Epithelial cell of esophagus (primary cell): ENCODE measurements around the gene NFKB1.

Source experiments
- DNase-seq: peaks from one replicate; pipeline ENCODE4 v3.0.0; 2010; ENCODE audit warnings: low read depth
- H3K4me3 ChIP-seq: 2 replicates; pipeline ENCODE4 v1.5.1; 2011; ENCODE audit warnings: mild to moderate bottlenecking, low read length, control low read depth
- TF ChIP-seq, protein P1 (sequence below): IDR thresholded peaks from 2 replicates; pipeline ENCODE4 v1.5.1; 2011; ENCODE audit warnings: low read depth, mild to moderate bottlenecking, low read length, control low read depth, inconsistent platforms; ENCODE audit not compliant: insufficient read depth; ENCODE audit errors: missing control alignments

Gene NFKB1, protein sequence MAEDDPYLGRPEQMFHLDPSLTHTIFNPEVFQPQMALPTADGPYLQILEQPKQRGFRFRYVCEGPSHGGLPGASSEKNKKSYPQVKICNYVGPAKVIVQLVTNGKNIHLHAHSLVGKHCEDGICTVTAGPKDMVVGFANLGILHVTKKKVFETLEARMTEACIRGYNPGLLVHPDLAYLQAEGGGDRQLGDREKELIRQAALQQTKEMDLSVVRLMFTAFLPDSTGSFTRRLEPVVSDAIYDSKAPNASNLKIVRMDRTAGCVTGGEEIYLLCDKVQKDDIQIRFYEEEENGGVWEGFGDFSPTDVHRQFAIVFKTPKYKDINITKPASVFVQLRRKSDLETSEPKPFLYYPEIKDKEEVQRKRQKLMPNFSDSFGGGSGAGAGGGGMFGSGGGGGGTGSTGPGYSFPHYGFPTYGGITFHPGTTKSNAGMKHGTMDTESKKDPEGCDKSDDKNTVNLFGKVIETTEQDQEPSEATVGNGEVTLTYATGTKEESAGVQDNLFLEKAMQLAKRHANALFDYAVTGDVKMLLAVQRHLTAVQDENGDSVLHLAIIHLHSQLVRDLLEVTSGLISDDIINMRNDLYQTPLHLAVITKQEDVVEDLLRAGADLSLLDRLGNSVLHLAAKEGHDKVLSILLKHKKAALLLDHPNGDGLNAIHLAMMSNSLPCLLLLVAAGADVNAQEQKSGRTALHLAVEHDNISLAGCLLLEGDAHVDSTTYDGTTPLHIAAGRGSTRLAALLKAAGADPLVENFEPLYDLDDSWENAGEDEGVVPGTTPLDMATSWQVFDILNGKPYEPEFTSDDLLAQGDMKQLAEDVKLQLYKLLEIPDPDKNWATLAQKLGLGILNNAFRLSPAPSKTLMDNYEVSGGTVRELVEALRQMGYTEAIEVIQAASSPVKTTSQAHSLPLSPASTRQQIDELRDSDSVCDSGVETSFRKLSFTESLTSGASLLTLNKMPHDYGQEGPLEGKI

DNA sequence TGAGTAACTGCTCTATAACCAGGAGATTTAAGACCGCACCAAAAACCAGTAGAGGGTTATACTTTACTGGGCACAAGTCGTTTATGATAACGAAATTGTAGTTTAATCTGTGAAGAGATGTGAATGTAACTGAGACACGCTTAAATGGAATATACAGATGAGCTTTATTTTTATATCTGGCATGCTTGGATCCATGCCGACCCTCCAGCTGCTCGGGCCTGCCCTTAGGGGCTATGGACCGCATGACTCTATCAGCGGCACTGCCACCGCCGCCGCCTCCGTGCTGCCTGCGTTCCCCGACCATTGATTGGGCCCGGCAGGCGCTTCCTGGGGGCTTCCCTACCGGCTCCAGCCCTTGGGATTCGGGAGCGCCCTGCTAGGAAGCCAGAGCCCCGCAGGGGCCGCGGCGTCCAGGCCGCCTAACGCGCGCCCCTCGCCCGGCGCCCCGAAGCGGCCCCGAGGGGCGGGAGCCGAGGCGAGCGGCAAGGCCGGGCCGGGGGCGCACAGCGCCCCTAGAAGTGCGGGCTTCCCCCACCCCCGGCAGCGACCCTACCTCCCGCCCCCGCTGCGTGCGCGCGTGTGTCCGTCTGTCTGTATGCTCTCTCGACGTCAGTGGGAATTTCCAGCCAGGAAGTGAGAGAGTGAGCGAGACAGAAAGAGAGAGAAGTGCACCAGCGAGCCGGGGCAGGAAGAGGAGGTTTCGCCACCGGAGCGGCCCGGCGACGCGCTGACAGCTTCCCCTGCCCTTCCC is at the start of gene NFKB1:
TSS of gene NFKB1 (plus strand) at position 664 of the 751 bp plus-strand sequence. CDS start 24,160 bp downstream, outside the sequence.
- TF ChIP-seq, protein P1, sequence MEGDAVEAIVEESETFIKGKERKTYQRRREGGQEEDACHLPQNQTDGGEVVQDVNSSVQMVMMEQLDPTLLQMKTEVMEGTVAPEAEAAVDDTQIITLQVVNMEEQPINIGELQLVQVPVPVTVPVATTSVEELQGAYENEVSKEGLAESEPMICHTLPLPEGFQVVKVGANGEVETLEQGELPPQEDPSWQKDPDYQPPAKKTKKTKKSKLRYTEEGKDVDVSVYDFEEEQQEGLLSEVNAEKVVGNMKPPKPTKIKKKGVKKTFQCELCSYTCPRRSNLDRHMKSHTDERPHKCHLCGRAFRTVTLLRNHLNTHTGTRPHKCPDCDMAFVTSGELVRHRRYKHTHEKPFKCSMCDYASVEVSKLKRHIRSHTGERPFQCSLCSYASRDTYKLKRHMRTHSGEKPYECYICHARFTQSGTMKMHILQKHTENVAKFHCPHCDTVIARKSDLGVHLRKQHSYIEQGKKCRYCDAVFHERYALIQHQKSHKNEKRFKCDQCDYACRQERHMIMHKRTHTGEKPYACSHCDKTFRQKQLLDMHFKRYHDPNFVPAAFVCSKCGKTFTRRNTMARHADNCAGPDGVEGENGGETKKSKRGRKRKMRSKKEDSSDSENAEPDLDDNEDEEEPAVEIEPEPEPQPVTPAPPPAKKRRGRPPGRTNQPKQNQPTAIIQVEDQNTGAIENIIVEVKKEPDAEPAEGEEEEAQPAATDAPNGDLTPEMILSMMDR, result no peak
- peak within 1 kb of the TSS; percentile 81 for H3K4me3 ChIP-seq
- DNase-seq, result peak; percentile 90

DNA sequence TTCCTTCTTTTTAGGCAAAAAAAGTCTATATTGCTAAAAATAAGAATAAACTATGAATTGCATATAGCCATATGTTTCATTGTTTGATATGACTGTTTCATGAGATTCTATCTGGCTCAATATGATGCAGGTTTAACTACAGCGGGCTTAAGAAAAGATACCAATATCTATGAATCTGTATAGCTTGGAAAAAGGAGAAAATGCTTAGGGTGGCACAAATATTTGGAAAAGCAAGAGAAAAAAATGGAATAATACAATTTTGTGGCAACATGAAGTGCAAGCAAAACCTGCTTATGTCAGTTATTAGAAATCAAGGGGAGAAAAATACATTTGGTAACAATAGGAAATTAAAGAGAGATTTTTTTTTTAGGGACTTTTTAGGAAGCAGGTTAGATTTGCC is 48.3 kb upstream of the NFKB1 start:
- H3K4me3 ChIP-seq, result no peak overlapping the region
- DNase-seq, result no peak
- TF ChIP-seq, protein P1, result no peak

DNA sequence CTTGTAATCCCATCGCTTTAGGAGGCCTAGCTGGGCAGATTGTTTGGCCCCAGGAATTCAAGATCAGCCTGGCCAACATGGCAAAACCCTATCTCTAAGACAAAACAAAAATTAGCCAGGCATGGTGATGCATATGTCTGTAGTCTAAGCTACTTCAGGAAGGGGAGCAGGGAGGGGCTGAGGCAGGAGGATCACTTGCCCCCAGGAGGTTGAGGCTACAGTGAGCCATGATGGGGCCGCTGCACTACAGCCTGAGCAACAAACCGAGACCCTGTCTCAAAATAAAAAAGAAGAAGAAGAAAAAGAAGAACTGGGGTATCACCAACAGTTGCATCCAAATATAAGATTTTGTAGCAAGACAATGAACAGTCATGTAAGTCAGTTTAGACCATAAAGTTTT is 47.3 kb upstream of the NFKB1 start:
- no peak for DNase-seq
- H3K4me3 ChIP-seq, result no peak overlapping the region
- TF ChIP-seq, protein P1, result no peak

DNA sequence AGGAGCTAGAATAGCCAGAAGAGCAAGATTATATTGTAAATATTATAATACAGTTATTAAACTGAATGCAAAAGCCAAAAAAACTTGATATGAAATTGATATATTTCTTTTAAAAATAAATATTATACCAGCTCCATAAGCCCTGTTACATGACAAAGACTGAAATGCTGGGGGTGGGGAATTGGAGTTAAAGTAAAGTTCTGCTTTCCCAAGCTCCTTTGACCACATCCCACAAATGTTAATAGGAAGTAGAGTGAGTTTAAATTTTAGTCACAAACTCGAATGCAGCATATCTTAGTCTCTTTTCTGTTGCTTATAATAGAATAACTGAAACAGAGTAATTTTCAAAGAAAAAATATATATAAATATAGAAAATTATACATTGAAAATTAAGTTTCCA is 46.9 kb upstream of the NFKB1 start:
- H3K4me3 ChIP-seq, result no peak overlapping the region
- TF ChIP-seq, protein P1, result no peak
- no peak for DNase-seq

DNA sequence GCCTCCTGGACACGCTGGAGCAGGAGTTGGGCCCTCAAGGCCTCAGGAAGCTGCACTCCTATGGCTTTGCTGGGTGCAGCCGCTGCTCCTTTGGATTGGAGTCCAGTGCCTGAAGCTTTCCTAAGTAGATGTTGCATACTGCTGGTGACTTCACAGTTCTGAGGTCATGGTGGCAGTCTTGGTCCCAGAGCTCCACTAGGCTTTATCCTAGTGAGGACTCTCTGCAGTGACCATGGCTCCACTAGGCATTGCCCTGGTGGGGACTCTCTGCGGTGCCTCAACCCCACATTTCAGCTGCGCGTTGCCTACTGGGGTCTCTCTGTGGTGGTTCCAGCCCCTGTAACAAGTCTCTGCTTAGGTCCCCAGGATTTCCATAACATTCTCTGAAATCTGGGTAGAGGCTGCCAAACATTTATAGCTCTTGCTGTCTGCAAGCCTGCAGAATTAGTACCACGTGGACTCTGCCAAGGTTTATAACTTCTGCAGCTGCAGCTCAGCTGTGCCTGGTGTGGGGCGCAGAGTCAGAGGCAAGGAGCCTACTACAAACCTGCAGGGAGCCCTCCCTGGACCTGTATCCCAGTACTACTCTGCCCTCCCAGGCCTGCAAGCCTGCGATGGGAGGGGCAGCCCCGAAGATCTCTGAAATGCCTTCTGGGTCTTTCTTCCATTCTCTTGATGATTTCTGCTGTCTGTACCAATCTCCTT is 46.0 kb upstream of the NFKB1 start:
- H3K4me3 ChIP-seq, result no peak overlapping the region
- TF ChIP-seq, protein P1, result no peak
- DNase-seq, result no peak

DNA sequence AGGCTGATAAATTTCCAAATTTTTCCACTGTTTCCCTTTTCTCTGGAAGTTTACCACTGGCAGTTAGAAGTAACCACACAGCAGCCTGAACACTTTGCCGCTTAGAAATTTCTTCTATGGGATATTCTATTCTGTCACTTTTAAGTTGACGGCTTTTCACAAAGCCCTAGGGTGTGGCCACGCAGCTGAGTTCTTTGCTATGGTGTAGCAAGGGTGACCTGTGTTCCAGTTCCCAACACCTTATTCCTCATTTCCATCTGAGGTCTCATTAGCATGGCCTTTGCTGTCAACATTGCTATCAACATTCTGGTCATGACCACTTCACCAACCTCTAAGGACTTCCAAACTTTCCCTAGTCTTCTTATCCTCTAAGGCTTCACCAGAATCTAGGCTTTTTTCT is 45.4 kb upstream of the NFKB1 start:
- DNase-seq, result no peak
- TF ChIP-seq, protein P1, result no peak
- H3K4me3 ChIP-seq, result no peak overlapping the region
